PC-9 (cell line): ENCODE results near the gene TADA2B. TPM values are rescaled to one million over a fixed set of nuclear protein-coding genes. Genes with fewer than 3 reads are reported as not detected.

ENCODE experiments used
- BruUV-seq: library from RNA; stranded (reverse); fragments of 400-500 nt; replicated peaks from 2 replicates; lab custom pipeline; 2021; lab: Mats Ljungman, UMichigan
- CTCF ChIA-PET: fragments of 300-600 bp; sonication (Branson Sonifier 250); formaldehyde crosslinking; loops from one replicate; lab custom pipeline; 2022; ENCODE audit warnings: antibody characterized with exemption; lab: Charles Lee
- POLR2A ChIA-PET: fragments of 300-600 bp; sonication (Branson Sonifier 250); formaldehyde crosslinking; loops from one replicate; lab custom pipeline; 2022; ENCODE audit warnings: antibody characterized with exemption; ENCODE audit not compliant: unreplicated experiment; lab: Charles Lee
- DNase-seq, 2 experiments: peaks; one replicate each; pipeline versions ENCODE4 v3.0.0 to v3.0.0-alpha.2; 2015 to 2022; ENCODE audit warnings: mixed read lengths in 1 of 2
- H2AFZ ChIP-seq: fragments of 200-600 bp; sonication (generic); 2 replicates; pipeline ENCODE4 v1.8.1; 2017; ENCODE audit warnings: antibody characterized with exemption
- H3F3A ChIP-seq: fragments of 200-600 bp; sonication (generic); 2 replicates; pipeline ENCODE4 v1.8.1; 2017; ENCODE audit warnings: antibody characterized with exemption, mild to moderate bottlenecking, low read depth; ENCODE audit not compliant: insufficient read depth
- H3K27ac ChIP-seq: fragments of 200-600 bp; sonication (generic); 2 replicates; pipeline ENCODE4 v1.6.1; 2016; ENCODE audit warnings: mixed run types
- H3K27me3 ChIP-seq: fragments of 200-600 bp; sonication (generic); 2 replicates; pipeline ENCODE4 v1.6.1; 2016; ENCODE audit warnings: low read depth, mixed run types; ENCODE audit not compliant: insufficient read depth
- H3K36me3 ChIP-seq: fragments of 200-600 bp; sonication (generic); 2 replicates; pipeline ENCODE4 v1.6.1; 2016; ENCODE audit warnings: low read depth, mixed run types
- H3K4me1 ChIP-seq: fragments of 200-600 bp; sonication (generic); replicated peaks from 2 replicates; pipeline ENCODE4 v1.6.1; 2016; ENCODE audit warnings: mixed run types; ENCODE audit not compliant: insufficient read depth
- H3K4me2 ChIP-seq: fragments of 200-600 bp; sonication (generic); 2 replicates; pipeline ENCODE4 v1.6.1; 2017; ENCODE audit warnings: mixed run types
- H3K4me3 ChIP-seq: fragments of 200-600 bp; sonication (generic); 2 replicates; pipeline ENCODE4 v1.6.1; 2016; ENCODE audit warnings: mixed run types
- H3K79me2 ChIP-seq: fragments of 200-600 bp; sonication (generic); 2 replicates; pipeline ENCODE4 v1.6.1; 2017; ENCODE audit warnings: low read depth, mixed run types
- H3K9me2 ChIP-seq: fragments of 200-600 bp; sonication (generic); 2 replicates; pipeline ENCODE4 v1.8.1; 2017; ENCODE audit warnings: mild to moderate bottlenecking; ENCODE audit not compliant: insufficient read depth
- H3K9me3 ChIP-seq: fragments of 200-600 bp; sonication (generic); 2 replicates; pipeline ENCODE4 v1.8.1; 2016; ENCODE audit warnings: low read depth; ENCODE audit not compliant: insufficient read depth
- H4K20me1 ChIP-seq: fragments of 200-600 bp; sonication (generic); 2 replicates; pipeline ENCODE4 v1.8.1; 2017; ENCODE audit not compliant: insufficient read depth
- EZH2 ChIP-seq: fragments of 200-600 bp; sonication (generic); IDR thresholded peaks from 2 replicates; pipeline ENCODE4 v1.8.0; 2017; ENCODE audit warnings: antibody characterized with exemption, low read depth
- intact Hi-C: fragments of 100-400 bp; cut with micrococcal nuclease; formaldehyde crosslinking; loops from one replicate; pipeline ENCODE4 v1.10.0; 2022; ENCODE audit not compliant: unreplicated experiment
- total RNA-seq: library from RNA; stranded (reverse); gene quantifications from 2 replicates; pipeline ENCODE4 v1.2.3, GENCODE V29; 2021
- TF ChIP-seq, protein P1 (sequence below): fragments of 200-600 bp; sonication (generic); conservative IDR thresholded peaks from 2 replicates; pipeline ENCODE4 v1.6.1; 2017; ENCODE audit warnings: mixed run types, antibody characterized with exemption, mild to moderate bottlenecking, moderate library complexity

Gene TADA2B
- total RNA-seq, 1 experiment from 2014 or later = 9.5 TPM

DNA sequence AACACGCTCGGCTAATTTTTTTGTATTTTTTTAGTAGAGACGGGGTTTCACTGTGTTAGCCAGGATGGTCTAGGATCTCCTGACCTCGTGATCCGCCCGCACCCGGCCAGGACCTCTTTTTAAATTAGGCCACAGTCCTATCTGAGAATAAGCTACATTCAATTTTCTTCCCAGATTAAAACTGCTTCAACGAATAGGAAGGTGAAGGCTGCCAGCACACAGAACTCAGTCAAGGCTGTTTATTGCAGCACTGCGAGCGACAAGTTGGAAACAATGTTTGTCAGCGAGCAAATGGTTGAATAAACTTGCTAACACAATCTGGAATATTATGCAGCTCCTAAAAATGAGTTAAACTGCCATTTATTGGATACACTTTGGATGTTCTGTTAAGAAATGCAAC lies 22.8 kb downstream of the TADA2B start:
- Histone ChIP-seq H3K36me3 (peaks cover 8% of the 10 kb centered on the region; the same call in 1 of the 2 replicates), H3K79me2 (peaks cover 34% of the 10 kb centered on the region), H2AFZ (no peak overlapping the region), H3K9me3 (no peaks in the 10 kb centered on the region), H3K4me2 (peak overlapping the region; percentile 94), H3K9me2 (no peaks in the 10 kb centered on the region), H3K27me3 (no peaks in the 10 kb centered on the region), H3K27ac (no peak overlapping the region), H4K20me1 (peaks cover 34% of the 10 kb centered on the region), H3F3A (peaks cover 9% of the 10 kb centered on the region; the same call in 1 of the 2 replicates), H3K4me3 (peak overlapping the region; percentile 90; the same call in 1 of the 2 replicates), H3K4me1 (peaks cover 13% of the 10 kb centered on the region)
- DNase-seq = no peak
- no TSS peak for BruUV-seq
- intact Hi-C loops = loop anchor here (5.0 kb wide), 1 partner anchor 284 kb away; the partner anchor contains the start of gene KIAA0232
- TF ChIP-seq, protein P1, sequence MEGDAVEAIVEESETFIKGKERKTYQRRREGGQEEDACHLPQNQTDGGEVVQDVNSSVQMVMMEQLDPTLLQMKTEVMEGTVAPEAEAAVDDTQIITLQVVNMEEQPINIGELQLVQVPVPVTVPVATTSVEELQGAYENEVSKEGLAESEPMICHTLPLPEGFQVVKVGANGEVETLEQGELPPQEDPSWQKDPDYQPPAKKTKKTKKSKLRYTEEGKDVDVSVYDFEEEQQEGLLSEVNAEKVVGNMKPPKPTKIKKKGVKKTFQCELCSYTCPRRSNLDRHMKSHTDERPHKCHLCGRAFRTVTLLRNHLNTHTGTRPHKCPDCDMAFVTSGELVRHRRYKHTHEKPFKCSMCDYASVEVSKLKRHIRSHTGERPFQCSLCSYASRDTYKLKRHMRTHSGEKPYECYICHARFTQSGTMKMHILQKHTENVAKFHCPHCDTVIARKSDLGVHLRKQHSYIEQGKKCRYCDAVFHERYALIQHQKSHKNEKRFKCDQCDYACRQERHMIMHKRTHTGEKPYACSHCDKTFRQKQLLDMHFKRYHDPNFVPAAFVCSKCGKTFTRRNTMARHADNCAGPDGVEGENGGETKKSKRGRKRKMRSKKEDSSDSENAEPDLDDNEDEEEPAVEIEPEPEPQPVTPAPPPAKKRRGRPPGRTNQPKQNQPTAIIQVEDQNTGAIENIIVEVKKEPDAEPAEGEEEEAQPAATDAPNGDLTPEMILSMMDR = no peak
- TF ChIP-seq EZH2 = no peak
- ChIA-PET POLR2A (interaction anchor here (0.6 kb wide), 1 partner anchor 9 kb away, joined by 4 read pairs; no protein-coding TSS in a partner anchor), CTCF (no interaction called here)

DNA sequence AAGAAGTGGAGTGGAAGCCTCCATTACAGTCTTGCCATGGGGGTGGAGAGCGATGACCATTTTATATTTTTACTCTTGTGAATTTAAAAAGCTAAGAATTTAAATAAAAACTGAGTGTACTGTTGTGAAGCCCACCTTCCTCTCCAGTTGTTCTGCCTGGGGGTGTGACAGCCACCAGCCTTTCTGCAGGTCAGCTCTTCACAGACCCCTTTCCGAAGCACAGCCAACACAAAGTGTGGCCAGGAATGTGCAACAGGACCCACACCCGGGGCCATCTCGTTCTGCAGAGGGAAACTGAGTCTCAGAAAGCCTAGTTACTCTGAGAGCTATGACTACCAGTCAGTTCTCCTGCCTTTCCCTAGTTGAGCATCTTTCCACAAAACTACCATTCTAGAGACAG lies 23.3 kb downstream of the TADA2B start:
- Histone ChIP-seq H3K79me2 (peaks cover 34% of the 10 kb centered on the region), H3K4me1 (peaks cover 13% of the 10 kb centered on the region), H3K4me3 (peak overlapping the region; percentile 90), H3K36me3 (peaks cover 8% of the 10 kb centered on the region; the same call in 1 of the 2 replicates), H3F3A (peaks cover 4% of the 10 kb centered on the region; the same call in 1 of the 2 replicates), H3K9me3 (no peaks in the 10 kb centered on the region), H4K20me1 (peaks cover 34% of the 10 kb centered on the region), H2AFZ (no peak overlapping the region), H3K9me2 (no peaks in the 10 kb centered on the region), H3K27ac (no peak overlapping the region), H3K27me3 (no peaks in the 10 kb centered on the region), H3K4me2 (peak overlapping the region; percentile 94)
- CTCF ChIA-PET = interaction anchor here (0.7 to 1.2 kb wide), 2 partner anchors 23 to 125 kb away, joined by 3 to 5 read pairs; partner anchors contain the start of gene TADA2B
- DNase-seq = no peak
- intact Hi-C loops = loop anchor here (5.0 kb wide), 1 partner anchor 284 kb away; the partner anchor contains the start of gene KIAA0232
- no peak for TF ChIP-seq EZH2
- TF ChIP-seq, protein P1 = no peak
- TSS peak; percentile 53 for BruUV-seq
- POLR2A ChIA-PET = interaction anchor here (0.6 kb wide), 1 partner anchor 9 kb away, joined by 4 read pairs; no protein-coding TSS in a partner anchor

DNA sequence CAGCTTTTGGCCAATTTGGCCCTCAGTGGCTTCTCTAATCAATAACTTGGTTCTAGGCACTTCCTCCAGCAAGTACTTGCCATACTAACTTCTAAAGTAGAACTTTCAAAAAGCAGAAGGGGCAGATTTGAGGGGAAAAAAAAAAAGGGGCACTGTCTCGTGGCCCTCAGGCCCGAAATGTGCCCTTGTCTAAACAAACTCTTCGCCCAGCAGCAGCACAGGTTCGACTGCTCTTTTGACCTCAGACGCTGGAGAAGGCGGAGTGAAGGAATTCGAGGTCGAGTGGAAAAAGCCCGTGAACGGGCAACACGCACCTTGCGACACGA lies 23.9 kb downstream of the TADA2B start:
- intact Hi-C loops = loop anchor here (5.0 kb wide), 1 partner anchor 285 kb away; the partner anchor contains the start of gene KIAA0232

More for the DNA sequence above, 23.9 kb downstream of the TADA2B start:
- H3K36me3 ChIP-seq = peaks cover 8% of the 10 kb centered on the region; the same call in 1 of the 2 replicates
- peak overlapping the region; percentile 94 for H3K4me2 ChIP-seq
- POLR2A ChIA-PET = no interaction called here
- CTCF ChIA-PET = interaction anchor here (0.6 to 1.4 kb wide), 4 partner anchors 24 to 475 kb away, joined by 3 to 9 read pairs (median 4); partner anchors contain the start of gene TADA2B
- no peak for DNase-seq
- peak overlapping the region; percentile 90 for H3K4me3 ChIP-seq
- H3K9me3 ChIP-seq = no peaks in the 10 kb centered on the region
- no peaks in the 10 kb centered on the region; the same call in 1 of the 2 replicates for H3F3A ChIP-seq
- peak overlapping the region; percentile 69 for H2AFZ ChIP-seq
- no TSS peak for BruUV-seq
- peaks cover 34% of the 10 kb centered on the region for H4K20me1 ChIP-seq
- H3K9me2 ChIP-seq = no peaks in the 10 kb centered on the region
- H3K27ac ChIP-seq = peak overlapping the region; percentile 63
- no peaks in the 10 kb centered on the region for H3K27me3 ChIP-seq
- peaks cover 34% of the 10 kb centered on the region for H3K79me2 ChIP-seq
- peaks cover 13% of the 10 kb centered on the region for H3K4me1 ChIP-seq
- TF ChIP-seq EZH2 = no peak
- TF ChIP-seq, protein P1 = no peak
